CD4-positive, alpha-beta T cell (primary cell): ENCODE data around the gene FBXL17. TPM values are rescaled to one million over a fixed set of nuclear protein-coding genes. Genes with fewer than 3 reads are reported as not detected.

Source experiments
- ATAC-seq: fragments of 200-7000 bp; cut with Tn5 transposase; one replicate; pipeline ENCODE4 v1.10.0; 2022; ENCODE audit warnings: mild to moderate bottlenecking; ENCODE audit not compliant: poor library complexity
- CTCF ChIA-PET: fragments of 350-600 bp; sonication (Branson Sonifier 250); formaldehyde crosslinking; loops from one replicate; lab custom pipeline; 2021; ENCODE audit warnings: antibody characterized with exemption, inconsistent platforms; lab: Charles Lee
- POLR2A ChIA-PET: fragments of 350-600 bp; sonication (Branson Sonifier 250); formaldehyde crosslinking; loops from one replicate; lab custom pipeline; 2021; ENCODE audit warnings: antibody characterized with exemption, inconsistent platforms; lab: Charles Lee
- DNase-seq, 14 experiments: peaks; one replicate each; pipeline ENCODE4 v3.0.0-alpha.2; 2013 to 2020; ENCODE audit warnings: mixed read lengths in 2 of 14
- H3K27ac ChIP-seq, 2 donors: one replicate each; pipeline versions ENCODE4 v1.5.1 to v1.7.0; 2013; ENCODE audit warnings: low read length in 2 of 2, low read depth in 1 of 2, mild to moderate bottlenecking in 1 of 2
- H3K27me3 ChIP-seq, 2 experiments: 1 replicate in 1 of 2; 2 replicates in 1 of 2; pipeline versions ENCODE4 v1.6.1 to v1.7.0; 2013; ENCODE audit warnings: low read length in 2 of 2, control low read depth in 1 of 2, mild to moderate bottlenecking in 1 of 2, moderate library complexity in 1 of 2; ENCODE audit not compliant: insufficient read depth in 2 of 2, control insufficient read depth in 1 of 2
- H3K36me3 ChIP-seq: one replicate; pipeline ENCODE4 v1.6.1; 2013; ENCODE audit warnings: low read length, control low read depth; ENCODE audit not compliant: insufficient read depth
- H3K4me1 ChIP-seq: one replicate; pipeline ENCODE4 v1.6.1; 2013; ENCODE audit warnings: low read length, control low read depth; ENCODE audit not compliant: insufficient read depth
- H3K4me3 ChIP-seq: one replicate; pipeline ENCODE4 v1.5.1; 2013; ENCODE audit warnings: mild to moderate bottlenecking, low read length, moderate library complexity
- H3K9me3 ChIP-seq, 2 experiments: 1 replicate in 1 of 2; 2 replicates in 1 of 2; pipeline versions ENCODE4 v1.6.1 to v1.7.0; 2013; ENCODE audit warnings: low read length in 2 of 2, mild to moderate bottlenecking in 2 of 2, control low read depth in 1 of 2, moderate library complexity in 1 of 2; ENCODE audit not compliant: control insufficient read depth in 1 of 2, insufficient read depth in 1 of 2
- H3K27ac Mint-ChIP-seq: one replicate; pipeline ENCODE4 v1.8.0; 2020; ENCODE audit warnings: mixed read lengths
- H3K27me3 Mint-ChIP-seq: one replicate; pipeline ENCODE4 v1.8.0; 2021; ENCODE audit warnings: mixed read lengths
- H3K36me3 Mint-ChIP-seq: one replicate; pipeline ENCODE4 v1.8.0; 2021; ENCODE audit warnings: low read depth, mixed read lengths
- H3K4me1 Mint-ChIP-seq: one replicate; pipeline ENCODE4 v1.8.0; 2021; ENCODE audit warnings: low read depth, mixed read lengths
- H3K4me3 Mint-ChIP-seq: one replicate; pipeline ENCODE4 v1.8.0; 2020; ENCODE audit warnings: mild to moderate bottlenecking, mixed read lengths
- H3K9me3 Mint-ChIP-seq: one replicate; pipeline ENCODE4 v1.8.0; 2020; ENCODE audit warnings: mixed read lengths
- CTCF ChIP-seq: fragments of 200-600 bp; IDR thresholded peaks from one replicate; pipeline ENCODE4 v1.8.0; 2022; ENCODE audit warnings: antibody characterized with exemption, mild to moderate bottlenecking
- intact Hi-C, 2 experiments: fragments of 100-400 bp; cut with DNase I in 1 of 2; cut with micrococcal nuclease in 1 of 2; formaldehyde crosslinking; loops; one replicate each; pipeline versions ENCODE4 v1.15.1 to v1.9.0; 2023 to 2025; cut with DNase I, micrococcal nuclease
- total RNA-seq, 174 experiments: library from RNA in 2 of 174; stranded (reverse) in 2 of 174; gene quantifications; one replicate each; pipeline ENCODE4 v1.2.3 and lab custom pipeline; 2021 to 2026

The FBXL17 gene
- total RNA-seq, 2 experiments from 2014 or later = 17.9 to 21.1 TPM

- H3K9me3 Mint-ChIP-seq = no peaks in the 10 kb centered on the region
- no peak overlapping the region for H3K27ac ChIP-seq
- DNase-seq (no peak), ATAC-seq (no peak)
- peaks cover 11% of the 10 kb centered on the region for H3K36me3 Mint-ChIP-seq
- peaks cover 8% of the 10 kb centered on the region for H3K4me1 Mint-ChIP-seq
- no peak overlapping the region for H3K4me3 Mint-ChIP-seq
- H3K4me1 ChIP-seq = no peaks in the 10 kb centered on the region
- TF ChIP-seq CTCF = no peak
- no peak overlapping the region for H3K4me3 ChIP-seq
- no peaks in the 10 kb centered on the region for H3K27me3 Mint-ChIP-seq
- H3K36me3 ChIP-seq = no peaks in the 10 kb centered on the region
- intact Hi-C loops = no loop called here
- ChIA-PET CTCF (interaction anchor here (1.5 kb wide), 1 partner anchor 10 kb away, joined by 8 read pairs; no protein-coding TSS in a partner anchor), POLR2A (no interaction called here)
- H3K27ac Mint-ChIP-seq = no peak overlapping the region
- no peaks in the 10 kb centered on the region for H3K27me3 ChIP-seq
- no peaks in the 10 kb centered on the region for H3K9me3 ChIP-seq
Measured at GRCh38 chr5:108271127-108271526, 110.8 kb downstream of the FBXL17 start.

- ATAC-seq (no peak), DNase-seq (no peak)
- H3K4me3 ChIP-seq = no peak overlapping the region
- no peak for TF ChIP-seq CTCF
- H3K9me3 ChIP-seq = no peaks in the 10 kb centered on the region
- POLR2A ChIA-PET = no interaction called here
- intact Hi-C loops = no loop called here
- Mint-ChIP-seq H3K27me3 (no peaks in the 10 kb centered on the region), H3K4me1 (peaks cover 23% of the 10 kb centered on the region), H3K9me3 (no peaks in the 10 kb centered on the region), H3K27ac (no peak overlapping the region), H3K4me3 (no peak overlapping the region), H3K36me3 (peaks cover 2% of the 10 kb centered on the region)
- no peaks in the 10 kb centered on the region for H3K4me1 ChIP-seq
- CTCF ChIA-PET = no interaction called here
- H3K27me3 ChIP-seq = no peaks in the 10 kb centered on the region
- no peaks in the 10 kb centered on the region for H3K36me3 ChIP-seq
- H3K27ac ChIP-seq = no peak overlapping the region
Measured at GRCh38 chr5:108266242-108266641, 115.7 kb downstream of the FBXL17 start.

- TF ChIP-seq CTCF = no peak
- Mint-ChIP-seq H3K36me3 (no peaks in the 10 kb centered on the region), H3K4me1 (peaks cover 29% of the 10 kb centered on the region), H3K4me3 (no peak overlapping the region), H3K9me3 (no peaks in the 10 kb centered on the region), H3K27ac (no peak overlapping the region), H3K27me3 (no peaks in the 10 kb centered on the region)
- Histone ChIP-seq H3K4me1 (no peaks in the 10 kb centered on the region), H3K27ac (no peak overlapping the region), H3K9me3 (no peaks in the 10 kb centered on the region), H3K4me3 (no peak overlapping the region), H3K36me3 (no peaks in the 10 kb centered on the region), H3K27me3 (no peaks in the 10 kb centered on the region)
- intact Hi-C loops = no loop called here
- POLR2A ChIA-PET = no interaction called here
- no peak for DNase-seq
- CTCF ChIA-PET = no interaction called here
- no peak for ATAC-seq
Measured at GRCh38 chr5:108264533-108264932, 117.4 kb downstream of the FBXL17 start.
